H1 (cell line): ENCODE measurements around the gene TSPOAP1. TPM values are rescaled to one million over a fixed set of nuclear protein-coding genes. Genes with fewer than 3 reads are reported as not detected.

Experiments used
- CTCF ChIA-PET: fragments of 300-600 bp; sonication (Branson Sonifier 250); formaldehyde crosslinking; loops from one replicate; lab custom pipeline; 2021; ENCODE audit not compliant: partially characterized antibody; lab: Charles Lee
- POLR2A ChIA-PET: fragments of 300-600 bp; sonication (Branson Sonifier 250); formaldehyde crosslinking; loops from one replicate; lab custom pipeline; 2021; ENCODE audit warnings: inconsistent platforms; ENCODE audit not compliant: partially characterized antibody; lab: Charles Lee
- DNase-seq, 2 experiments: peaks; one replicate each; pipeline versions ENCODE4 v3.0.0 to v3.0.0-alpha.2; 2010 to 2022; ENCODE audit warnings: low spot score in 2 of 2, low read depth in 1 of 2, mixed read lengths in 1 of 2
- FAIRE-seq: peaks from 2 replicates; lab custom pipeline; 2011; peaks lifted over from hg19 to GRCh38; lab: Jason Lieb, UNC
- H2AFZ ChIP-seq: 2 replicates; pipeline ENCODE4 v1.8.1; 2012; ENCODE audit warnings: low read length, inconsistent platforms
- H2AK5ac ChIP-seq: 2 replicates; pipeline ENCODE4 v1.6.1; 2013; ENCODE audit warnings: low read depth, low read length
- H2BK120ac ChIP-seq: replicated peaks from 2 replicates; pipeline ENCODE3; 2013; ENCODE audit warnings: low read depth, low read length, inconsistent platforms
- H2BK12ac ChIP-seq: 2 replicates; pipeline ENCODE4 v1.6.1; 2013; ENCODE audit warnings: low read depth, low read length
- H2BK15ac ChIP-seq: 2 replicates; pipeline ENCODE4 v1.6.1; 2013; ENCODE audit warnings: low read length
- H2BK20ac ChIP-seq: 2 replicates; pipeline ENCODE4 v1.6.1; 2013; ENCODE audit warnings: low read length
- H2BK5ac ChIP-seq: 2 replicates; pipeline ENCODE4 v1.6.1; 2013; ENCODE audit warnings: low read depth, low read length
- H3K14ac ChIP-seq: 2 replicates; pipeline ENCODE4 v1.6.1; 2013; ENCODE audit warnings: inconsistent platforms; ENCODE audit not compliant: insufficient read length
- H3K18ac ChIP-seq: 2 replicates; pipeline ENCODE4 v1.6.1; 2013; ENCODE audit warnings: low read length; ENCODE audit errors: extremely low read depth
- H3K23ac ChIP-seq: 2 replicates; pipeline ENCODE4 v1.6.1; 2013; ENCODE audit warnings: inconsistent platforms; ENCODE audit not compliant: insufficient read length
- H3K23me2 ChIP-seq: 2 replicates; pipeline ENCODE4 v1.6.1; 2013; ENCODE audit warnings: low read depth, low read length
- H3K27ac ChIP-seq: 2 replicates; pipeline ENCODE4 v1.6.1; 2011; ENCODE audit warnings: low read depth, low read length, inconsistent platforms
- H3K27me3 ChIP-seq, 4 experiments: replicated peaks in 1 of 4; 1 replicate in 1 of 4; 2 replicates in 3 of 4; pipeline versions ENCODE4 v1.6.1 to v1.8.1; 2011 to 2013; ENCODE audit warnings: low read length in 3 of 4, mild to moderate bottlenecking in 3 of 4, inconsistent platforms in 2 of 4, mixed read lengths in 2 of 4, moderate library complexity in 1 of 4; ENCODE audit not compliant: control insufficient read depth in 3 of 4, insufficient read depth in 3 of 4; ENCODE audit errors: extremely low read depth in 1 of 4
- H3K36me3 ChIP-seq, 4 experiments: 2 replicates each; pipeline versions ENCODE4 v1.6.1 to v1.8.1; 2011 to 2013; ENCODE audit warnings: mild to moderate bottlenecking in 4 of 4, low read length in 3 of 4, moderate library complexity in 2 of 4, control low read depth in 1 of 4, inconsistent platforms in 1 of 4; ENCODE audit not compliant: insufficient read depth in 4 of 4, control insufficient read depth in 2 of 4
- H3K4ac ChIP-seq: replicated peaks from 2 replicates; pipeline ENCODE3; 2013; ENCODE audit warnings: low read length, low read depth, mixed read lengths, inconsistent platforms; ENCODE audit not compliant: insufficient read length
- H3K4me1 ChIP-seq, 4 experiments: replicated peaks in 1 of 4; 1 replicate in 1 of 4; 2 replicates in 3 of 4; pipeline versions ENCODE4 v1.6.1 to v1.8.1; 2011 to 2013; ENCODE audit warnings: low read length in 3 of 4, inconsistent platforms in 2 of 4, mixed read lengths in 1 of 4; ENCODE audit not compliant: insufficient read depth in 4 of 4, control insufficient read depth in 3 of 4
- H3K4me2 ChIP-seq, 2 experiments: 2 replicates each; pipeline versions ENCODE4 v1.6.1 to v1.8.1; 2011 to 2013; ENCODE audit warnings: low read depth in 2 of 2, low read length in 2 of 2, control low read depth in 1 of 2, inconsistent platforms in 1 of 2, mild to moderate bottlenecking in 1 of 2; ENCODE audit not compliant: insufficient read depth in 1 of 2
- H3K4me3 ChIP-seq, 4 experiments: fragments of 200-600, 300-600 bp in 1 of 4; sonication (generic), shearing (Covaris generic), sonication (Bioruptor Twin) in 1 of 4; 2 replicates each; pipeline versions ENCODE4 v1.5.1 to v1.8.1; 2011 to 2016; ENCODE audit warnings: low read length in 4 of 4, low read depth in 3 of 4, control low read depth in 2 of 4, inconsistent platforms in 2 of 4, mild to moderate bottlenecking in 2 of 4, mixed read lengths in 1 of 4, moderate library complexity in 1 of 4; ENCODE audit not compliant: insufficient read depth in 2 of 4; ENCODE audit errors: extremely low read depth in 1 of 4
- H3K56ac ChIP-seq: replicated peaks from 2 replicates; pipeline ENCODE3; 2013; ENCODE audit warnings: low read depth, mild to moderate bottlenecking, mixed read lengths, low read length, inconsistent platforms; ENCODE audit not compliant: insufficient read length
- H3K79me1 ChIP-seq: 2 replicates; pipeline ENCODE4 v1.6.1; 2013; ENCODE audit warnings: low read depth, low read length, control low read depth
- H3K79me2 ChIP-seq, 2 experiments: 2 replicates each; pipeline versions ENCODE4 v1.6.1 to v1.8.1; 2012 to 2013; ENCODE audit warnings: low read length in 2 of 2, mild to moderate bottlenecking in 2 of 2, inconsistent platforms in 1 of 2; ENCODE audit not compliant: insufficient read depth in 2 of 2, control insufficient read depth in 1 of 2
- H3K9ac ChIP-seq, 4 experiments: replicated peaks in 1 of 4; 1 replicate in 1 of 4; 2 replicates in 3 of 4; pipeline versions ENCODE4 v1.6.1 to v1.8.1; 2011 to 2013; ENCODE audit warnings: low read depth in 3 of 4, low read length in 3 of 4, control low read depth in 2 of 4, mild to moderate bottlenecking in 2 of 4, moderate library complexity in 2 of 4, inconsistent platforms in 1 of 4; ENCODE audit errors: extremely low read depth in 1 of 4
- H3K9me3 ChIP-seq, 2 experiments: 2 replicates each; pipeline versions ENCODE4 v1.6.1 to v1.8.1; 2012 to 2013; ENCODE audit warnings: mild to moderate bottlenecking in 2 of 2, moderate library complexity in 2 of 2, control low read depth in 1 of 2, inconsistent platforms in 1 of 2, low read depth in 1 of 2, low read length in 1 of 2, mixed read lengths in 1 of 2; ENCODE audit not compliant: insufficient read depth in 2 of 2
- H4K20me1 ChIP-seq, 2 experiments: replicated peaks in 1 of 2; 2 replicates each; pipeline versions ENCODE3 to v1.8.1; 2011 to 2013; ENCODE audit warnings: inconsistent platforms in 2 of 2, low read length in 2 of 2, mild to moderate bottlenecking in 1 of 2; ENCODE audit not compliant: insufficient read depth in 2 of 2, control insufficient read depth in 1 of 2
- H4K5ac ChIP-seq: 2 replicates; pipeline ENCODE4 v1.6.1; 2013; ENCODE audit warnings: low read length, low read depth, mixed read lengths, inconsistent platforms; ENCODE audit not compliant: insufficient read length
- H4K8ac ChIP-seq: 2 replicates; pipeline ENCODE4 v1.8.0; 2013; ENCODE audit warnings: mild to moderate bottlenecking, moderate library complexity, low read length, inconsistent platforms; ENCODE audit not compliant: insufficient read depth; ENCODE audit errors: extremely low read depth
- H4K91ac ChIP-seq: replicated peaks from 2 replicates; pipeline ENCODE3; 2013; ENCODE audit warnings: low read length, mixed read lengths, inconsistent platforms; ENCODE audit not compliant: insufficient read length
- CBX8 ChIP-seq: fragments of 300-800, 300-1000 bp; sonication (generic); IDR thresholded peaks from 2 replicates; pipeline ENCODE4 v1.7.1; 2016; ENCODE audit warnings: low read depth, low read length, borderline replicate concordance
- CEBPB ChIP-seq: IDR thresholded peaks from 2 replicates; pipeline ENCODE4 v1.6.1; 2012; ENCODE audit warnings: low read depth, low read length
- CREB1 ChIP-seq: IDR thresholded peaks from 2 replicates; pipeline ENCODE4 v1.6.1; 2012; ENCODE audit warnings: inconsistent platforms
- EZH2 ChIP-seq: fragments of 200-600 bp; sonication (generic); IDR thresholded peaks from 2 replicates; pipeline ENCODE4 v1.7.1; 2012; ENCODE audit warnings: low read depth, mild to moderate bottlenecking, moderate library complexity, low read length, inconsistent platforms; ENCODE audit not compliant: severe bottlenecking
- JUND ChIP-seq: IDR thresholded peaks from 2 replicates; pipeline ENCODE4 v1.6.1; 2011; ENCODE audit warnings: mild to moderate bottlenecking, improper control_type of control experiment, low read length
- RAD21 ChIP-seq, 2 experiments: IDR thresholded peaks in 1 of 2; conservative IDR thresholded peaks in 1 of 2; 2 replicates each; pipeline ENCODE4 v1.6.1; 2011; ENCODE audit warnings: low read depth in 2 of 2, low read length in 2 of 2, improper control_type of control experiment in 1 of 2, inconsistent platforms in 1 of 2, mild to moderate bottlenecking in 1 of 2, moderate library complexity in 1 of 2
- SUZ12 ChIP-seq: fragments of 200-600 bp; sonication (generic); IDR thresholded peaks from 2 replicates; pipeline ENCODE4 v1.6.1; 2012; ENCODE audit warnings: mild to moderate bottlenecking, inconsistent platforms, low read length, moderate library complexity, mixed read lengths
- TCF12 ChIP-seq: IDR thresholded peaks from 2 replicates; pipeline ENCODE4 v1.6.1; 2011; ENCODE audit warnings: low read depth, mild to moderate bottlenecking, low read length
- YY1 ChIP-seq: IDR thresholded peaks from 2 replicates; pipeline ENCODE4 v1.6.1; 2011; ENCODE audit warnings: low read depth, mild to moderate bottlenecking, low read length
- WGBS, 2 experiments: shearing (Covaris generic) in 1 of 2; methylation state at CpG; one replicate each; pipeline versions ENCODE4 v1.1.6 to v1.1.7; 2013 to 2015; ENCODE audit warnings: low lambda C conversion rate in 2 of 2, mixed read lengths in 2 of 2, inconsistent platforms in 1 of 2, low coverage in 1 of 2, missing lambda C conversion rate in 1 of 2; ENCODE audit not compliant: insufficient replicate concordance in 2 of 2, insufficient coverage in 1 of 2, insufficient read length in 1 of 2; ENCODE audit errors: extremely low coverage in 1 of 2, missing lambda C conversion rate in 1 of 2; 5-methylcytosine and 5-hydroxymethylcytosine counted together
- polyA plus RNA-seq, 7 experiments: library from polyadenylated mRNA; depleted of rRNA in 3 of 7; stranded (reverse) in 5 of 7; unstranded in 2 of 7; fragments of >200 nt in 5 of 7; fragments of 200-250 nt in 2 of 7; gene quantifications; 1 replicate in 5 of 7; 2 replicates in 1 of 7; 4 replicates in 1 of 7; pipeline versions ENCODE4 v1.2.1 to v1.2.3, GENCODE V29; 2011 to 2013; ENCODE audit warnings: missing spikeins in 2 of 7, mixed read lengths in 2 of 7
- total RNA-seq: library from RNA; stranded (reverse); fragmentation: NEBNext Ultra II Directional; extraction: Animal tissue kit (Norgen Biotek cat#: 25700); gene quantifications from 2 replicates; pipeline ENCODE4 v1.2.1, GENCODE V29; 2021

The TSPOAP1 gene
- total and polyA plus RNA-seq, 2 of the 8 experiments (the other 6 are each of a cell fraction or from before 2014, with no cell fraction given), result 7.6 to 9.2 TPM

DNA sequence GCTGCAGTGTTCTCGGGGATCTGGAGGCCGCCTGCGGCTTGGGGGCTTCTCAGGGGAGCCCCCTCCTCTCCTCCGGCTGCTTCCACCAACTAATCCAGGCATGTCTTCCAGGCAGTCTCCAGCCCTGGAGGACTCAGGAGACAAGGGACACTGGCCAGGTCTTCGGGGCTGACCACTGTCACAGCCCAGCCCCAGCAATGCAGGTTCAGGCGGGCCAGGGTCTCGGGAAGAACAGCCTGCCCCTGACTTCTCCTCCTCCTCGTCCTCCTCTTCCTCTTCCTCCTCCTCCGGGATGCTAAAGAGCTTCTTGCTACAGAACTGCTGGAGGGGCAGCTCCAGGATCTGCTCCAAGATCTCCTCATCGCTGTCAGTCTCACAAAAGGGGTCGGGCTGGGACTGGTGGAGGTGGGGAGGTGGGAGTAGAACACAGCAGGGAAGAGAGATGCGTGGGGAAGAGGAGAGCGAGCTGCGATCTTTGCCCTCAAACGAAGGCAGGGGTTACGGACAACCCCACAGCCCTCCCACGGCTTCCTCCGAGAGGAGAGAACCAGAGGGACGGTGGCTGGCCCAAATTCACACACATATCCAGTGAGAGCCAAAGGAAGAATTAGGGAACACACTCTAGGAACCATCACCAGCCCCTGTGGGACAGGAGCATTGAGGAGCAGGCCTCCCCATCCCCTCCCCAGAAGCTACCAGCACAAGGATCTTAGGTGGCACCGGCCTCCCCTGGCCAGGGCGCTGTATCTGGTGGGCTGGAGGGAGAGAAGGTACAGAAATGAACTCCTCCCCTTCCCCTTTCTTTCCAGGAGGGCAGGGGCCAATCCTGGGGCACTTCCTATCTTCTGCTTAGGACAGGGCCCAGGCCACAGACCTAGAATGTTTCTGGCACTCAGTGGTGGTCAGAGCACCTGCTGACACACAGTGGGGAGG lies 19.3 kb downstream of the TSPOAP1 start:
- Histone ChIP-seq H4K8ac (no peak overlapping the region), H3K23ac (no peak overlapping the region), H3K79me2 (no peaks in the 10 kb centered on the region), H4K20me1 (no peaks in the 10 kb centered on the region), H3K23me2 (no peaks in the 10 kb centered on the region), H3K18ac (no peak overlapping the region), H3K27ac (no peak overlapping the region), H3K27me3 (no peaks in the 10 kb centered on the region), H2BK15ac (no peak overlapping the region), H4K91ac (no peak overlapping the region), H3K36me3 (no peaks in the 10 kb centered on the region), H2BK20ac (no peak overlapping the region), H2BK5ac (no peak overlapping the region), H3K4me3 (no peak overlapping the region), H2BK120ac (no peak overlapping the region), H2AFZ (no peak overlapping the region), H3K4me1 (peaks cover 0 to 11% (median 7%) of the 10 kb centered on the region in 4 experiments; a peak in 4 of 7 replicates), H3K4me2 (no peak overlapping the region), H3K9me3 (no peaks in the 10 kb centered on the region), H3K4ac (no peak overlapping the region), H2BK12ac (0 out of 2 replicates have a peak overlapping the region, but pooled peaks have one; percentile 27), H3K14ac (no peak overlapping the region), H3K56ac (no peak overlapping the region), H4K5ac (no peak overlapping the region), H3K9ac (no peak overlapping the region), H2AK5ac (no peak overlapping the region), H3K79me1 (no peaks in the 10 kb centered on the region)
- WGBS, 2 experiments, result 85% methylated on average over 21 of the region's 21 CpGs; no CpG with 5 or more reads in 1 of the 2 experiments
- ChIA-PET POLR2A (interaction anchor here (1.7 to 2.7 kb wide), 3 partner anchors 8 to 43 kb away, joined by 6 to 11 read pairs (median 9); partner anchors contain the start of gene SUPT4H1), CTCF (interaction anchor here (0.6 to 21.9 kb wide), 22 partner anchors 10 to 888 kb away, joined by 3 to 384 read pairs (median 4); partner anchors contain the start of genes MPO and RNF43)
- TF ChIP-seq YY1 (no peak), CEBPB (no peak), JUND (no peak), EZH2 (no peak), SUZ12 (no peak), CBX8 (no peak), CREB1 (no peak), RAD21 (IDR thresholded peaks at IDR 0.05 in 1 of 2, conservative IDR thresholded peaks at IDR 0.05 in 1 of 2; ENCODE audit: low read depth in 2 of 2, low read length in 2 of 2) (no peak), TCF12 (no peak)
- DNase-seq, result peak in 1 of 2 experiments; percentile 39
- FAIRE-seq, result no peak
